IMR-90 (cell line): ENCODE measurements around the gene ATP11B. TPM values are rescaled to one million over a fixed set of nuclear protein-coding genes. Genes with fewer than 3 reads are reported as not detected.

Experiments used
- ATAC-seq: fragments of 200-7000 bp; cut with Tn5 transposase; 2 replicates; pipeline ENCODE4 v1.9.1; 2020; ENCODE audit warnings: low read depth, mild to moderate bottlenecking, moderate library complexity
- BruUV-seq: library from RNA; stranded (reverse); fragments of 400-500 nt; replicated peaks from 2 replicates; lab custom pipeline; 2021; lab: Mats Ljungman, UMichigan
- CTCF ChIA-PET: fragments of 300-600 bp; formaldehyde crosslinking; extraction: SDS; loops from one replicate; lab custom pipeline; 2021; ENCODE audit warnings: antibody characterized with exemption; lab: Yijun Ruan, JAX
- POLR2A ChIA-PET: fragments of 300-600 bp; sonication (Branson Sonifier 250); formaldehyde crosslinking; loops from one replicate; lab custom pipeline; 2022; ENCODE audit warnings: antibody characterized with exemption; ENCODE audit not compliant: unreplicated experiment; lab: Charles Lee
- DNase-seq: peaks from one replicate; pipeline ENCODE4 v3.0.0; 2013
- H2AFZ ChIP-seq: replicated peaks from 2 replicates; pipeline ENCODE3; 2013; ENCODE audit warnings: low read length, mild to moderate bottlenecking; ENCODE audit not compliant: poor library complexity
- H2AK5ac ChIP-seq: 2 replicates; pipeline ENCODE4 v1.6.1; 2013; ENCODE audit warnings: low read depth, low read length, inconsistent platforms
- H2AK9ac ChIP-seq: replicated peaks from 2 replicates; pipeline ENCODE3; 2013; ENCODE audit warnings: mild to moderate bottlenecking, low read depth, low read length, moderate library complexity; ENCODE audit not compliant: poor library complexity
- H2BK120ac ChIP-seq: 2 replicates; pipeline ENCODE4 v1.6.1; 2013; ENCODE audit warnings: low read depth, low read length, inconsistent platforms
- H2BK15ac ChIP-seq: 3 replicates; pipeline ENCODE4 v1.6.1; 2013; ENCODE audit warnings: low read depth, low read length, inconsistent platforms
- H2BK20ac ChIP-seq: 2 replicates; pipeline ENCODE4 v1.6.1; 2013; ENCODE audit warnings: low read depth, mild to moderate bottlenecking, inconsistent platforms, low read length, moderate library complexity
- H2BK5ac ChIP-seq: 2 replicates; pipeline ENCODE4 v1.6.1; 2013; ENCODE audit warnings: mild to moderate bottlenecking, low read depth, low read length, inconsistent platforms; ENCODE audit not compliant: poor library complexity, severe bottlenecking
- H3K14ac ChIP-seq: replicated peaks from 2 replicates; pipeline ENCODE4 v1.6.1; 2013; ENCODE audit warnings: low read depth, low read length, inconsistent platforms
- H3K18ac ChIP-seq: 2 replicates; pipeline ENCODE4 v1.6.1; 2013; ENCODE audit warnings: low read depth, low read length, control low read depth
- H3K23ac ChIP-seq: 2 replicates; pipeline ENCODE4 v1.6.1; 2013; ENCODE audit warnings: low read depth, low read length, inconsistent platforms
- H3K27ac ChIP-seq: 2 replicates; pipeline ENCODE4 v1.5.1; 2013; ENCODE audit warnings: mild to moderate bottlenecking, control low read depth, low read length; ENCODE audit not compliant: insufficient read depth
- H3K27me3 ChIP-seq: 2 replicates; pipeline ENCODE4 v1.6.1; 2013; ENCODE audit warnings: low read length; ENCODE audit not compliant: control insufficient read depth, insufficient read depth
- H3K36me3 ChIP-seq: 2 replicates; pipeline ENCODE4 v1.6.1; 2013; ENCODE audit warnings: low read length, mixed read lengths; ENCODE audit not compliant: control insufficient read depth, insufficient read depth
- H3K4ac ChIP-seq: 2 replicates; pipeline ENCODE4 v1.6.1; 2013; ENCODE audit warnings: low read depth, low read length, inconsistent platforms
- H3K4me1 ChIP-seq: 2 replicates; pipeline ENCODE4 v1.6.1; 2013; ENCODE audit warnings: low read length, mixed read lengths; ENCODE audit not compliant: control insufficient read depth, insufficient read depth
- H3K4me2 ChIP-seq: 2 replicates; pipeline ENCODE4 v1.6.1; 2013; ENCODE audit warnings: low read depth, mild to moderate bottlenecking, control low read depth, low read length, moderate library complexity
- H3K4me3 ChIP-seq: 2 replicates; pipeline ENCODE4 v1.5.1; 2013; ENCODE audit warnings: low read depth, mild to moderate bottlenecking, control low read depth, low read length, moderate library complexity; ENCODE audit not compliant: insufficient read depth
- H3K56ac ChIP-seq: 2 replicates; pipeline ENCODE4 v1.6.1; 2013; ENCODE audit warnings: low read length, inconsistent platforms; ENCODE audit not compliant: insufficient read depth; ENCODE audit errors: extremely low read depth
- H3K79me1 ChIP-seq, 2 experiments: 2 replicates each; pipeline ENCODE4 v1.6.1; 2013; ENCODE audit warnings: low read length in 2 of 2, inconsistent platforms in 1 of 2, low read depth in 1 of 2
- H3K9ac ChIP-seq: 2 replicates; pipeline ENCODE4 v1.6.1; 2013; ENCODE audit warnings: low read depth, low read length, control low read depth
- H3K9me1 ChIP-seq: 2 replicates; pipeline ENCODE4 v1.6.1; 2013; ENCODE audit warnings: low read length, inconsistent platforms; ENCODE audit not compliant: insufficient read depth
- H3K9me3 ChIP-seq: 2 replicates; pipeline ENCODE4 v1.6.1; 2013; ENCODE audit warnings: low read length; ENCODE audit not compliant: control insufficient read depth, insufficient read depth
- H4K20me1 ChIP-seq: 2 replicates; pipeline ENCODE4 v1.6.1; 2013; ENCODE audit warnings: low read length, inconsistent platforms; ENCODE audit not compliant: insufficient read depth
- H4K5ac ChIP-seq: 2 replicates; pipeline ENCODE4 v1.6.1; 2013; ENCODE audit warnings: mild to moderate bottlenecking, low read depth, low read length, control low read depth
- H4K8ac ChIP-seq, 2 experiments: 2 replicates each; pipeline ENCODE4 v1.6.1; 2013; ENCODE audit warnings: low read depth in 2 of 2, low read length in 2 of 2, control low read depth in 1 of 2, inconsistent platforms in 1 of 2
- H4K91ac ChIP-seq: 2 replicates; pipeline ENCODE4 v1.6.1; 2013; ENCODE audit warnings: low read depth, low read length, inconsistent platforms; ENCODE audit not compliant: insufficient read depth
- FOS ChIP-seq: fragments of 150-350 bp; IDR thresholded peaks from 2 replicates; pipeline ENCODE4 v1.6.1; 2016; ENCODE audit warnings: low read depth, low read length
- MAZ ChIP-seq: IDR thresholded peaks from 2 replicates; pipeline ENCODE4 v1.6.1; 2012; ENCODE audit warnings: low read depth, mild to moderate bottlenecking, low read length, improper control_type of control experiment, moderate library complexity, borderline replicate concordance
- NFE2L2 ChIP-seq: fragments of 150-350 bp; IDR thresholded peaks from 2 replicates; pipeline ENCODE4 v1.6.1; 2016; ENCODE audit warnings: low read depth, mild to moderate bottlenecking, low read length
- WGBS, 2 experiments: methylation state at CpG; one replicate each; pipeline versions ENCODE4 v1.1.5 to v1.1.7; 2013; ENCODE audit warnings: missing lambda C conversion rate in 2 of 2; ENCODE audit not compliant: insufficient read length in 1 of 2; ENCODE audit errors: extremely low coverage in 2 of 2; 5-methylcytosine and 5-hydroxymethylcytosine counted together
- dilution Hi-C: fragments of 300-500 bp; cut with HindIII; formaldehyde crosslinking; loops from one replicate; pipeline ENCODE4 v1.14.3; 2018; ENCODE audit warnings: low sequenced_read_pairs; ENCODE audit not compliant: unreplicated experiment
- in situ Hi-C: fragments of 300-500 bp; cut with MboI; formaldehyde crosslinking; loops from 3 replicates; pipeline ENCODE4 v1.14.3; 2019; ENCODE audit warnings: low sequenced_read_pairs, inconsistent platforms, mixed read lengths
- intact Hi-C: fragments of 100-400 bp; cut with micrococcal nuclease; formaldehyde crosslinking; loops from 2 replicates; pipeline ENCODE4 v1.10.0; 2022
- polyA plus RNA-seq, 3 experiments: library from polyadenylated mRNA; depleted of rRNA; stranded (reverse); fragments of >200 nt; gene quantifications; 2 replicates each; pipeline ENCODE4 v1.2.3, GENCODE V29; 2012; ENCODE audit warnings: low replicate concordance in 1 of 3
- total RNA-seq: library from RNA; depleted of rRNA; stranded (reverse); fragments of >200 nt; gene quantifications from 2 replicates; pipeline ENCODE4 v1.2.3, GENCODE V29; 2012

ATP11B gene
- total and polyA plus RNA-seq, 2 of the 4 experiments (the other 2 are of a cell fraction), result 10.0 to 39.6 TPM

GRCh38 chr3:182862159-182862860, 69.0 kb downstream of the ATP11B start:
- no peak overlapping the region for H4K8ac ChIP-seq
- POLR2A ChIA-PET, result no interaction called here
- ATAC-seq (no peak), DNase-seq (no peak)
- no peak overlapping the region for H3K14ac ChIP-seq
- no peak overlapping the region for H2AK9ac ChIP-seq
- H3K27ac ChIP-seq, result no peak overlapping the region
- no peaks in the 10 kb centered on the region for H3K9me1 ChIP-seq
- H3K4ac ChIP-seq, result no peak overlapping the region
- H3K56ac ChIP-seq, result no peak overlapping the region
- no peak overlapping the region for H3K9ac ChIP-seq
- H2AFZ ChIP-seq, result no peak overlapping the region
- no peaks in the 10 kb centered on the region for H4K20me1 ChIP-seq
- no peak for TF ChIP-seq MAZ
- TF ChIP-seq FOS, result no peak
- TF ChIP-seq NFE2L2, result no peak
- no peaks in the 10 kb centered on the region for H3K27me3 ChIP-seq
- intact Hi-C loops (no loop called here), in situ Hi-C loops (no loop called here), dilution Hi-C loops (no loop called here)
- H4K5ac ChIP-seq, result no peak overlapping the region
- no peaks in the 10 kb centered on the region for H3K9me3 ChIP-seq
- CTCF ChIA-PET, result no interaction called here
- WGBS, 2 experiments, result 100% methylated on average over 1 of the region's 3 CpGs; no CpG with 5 or more reads in 1 of the 2 experiments
- no peak overlapping the region for H4K91ac ChIP-seq
- H2BK120ac ChIP-seq, result no peak overlapping the region
- H2AK5ac ChIP-seq, result no peak overlapping the region
- no peaks in the 10 kb centered on the region for H3K79me1 ChIP-seq
- peaks cover 9% of the 10 kb centered on the region for H3K36me3 ChIP-seq
- H2BK15ac ChIP-seq, result no peak overlapping the region
- H3K23ac ChIP-seq, result no peak overlapping the region
- H3K18ac ChIP-seq, result no peak overlapping the region
- no peak overlapping the region for H2BK5ac ChIP-seq
- no peak overlapping the region for H3K4me2 ChIP-seq
- H3K4me1 ChIP-seq, result no peaks in the 10 kb centered on the region
- no peak overlapping the region for H3K4me3 ChIP-seq
- BruUV-seq, result no TSS peak
- H2BK20ac ChIP-seq, result no peak overlapping the region
